ENCODE results near the gene MRTFB. TPM values are rescaled to one million over a fixed set of nuclear protein-coding genes. Genes with fewer than 3 reads are reported as not detected.

The MRTFB gene
- total RNA-seq, 1 experiment from 2014 or later = 12.7 TPM

DNA sequence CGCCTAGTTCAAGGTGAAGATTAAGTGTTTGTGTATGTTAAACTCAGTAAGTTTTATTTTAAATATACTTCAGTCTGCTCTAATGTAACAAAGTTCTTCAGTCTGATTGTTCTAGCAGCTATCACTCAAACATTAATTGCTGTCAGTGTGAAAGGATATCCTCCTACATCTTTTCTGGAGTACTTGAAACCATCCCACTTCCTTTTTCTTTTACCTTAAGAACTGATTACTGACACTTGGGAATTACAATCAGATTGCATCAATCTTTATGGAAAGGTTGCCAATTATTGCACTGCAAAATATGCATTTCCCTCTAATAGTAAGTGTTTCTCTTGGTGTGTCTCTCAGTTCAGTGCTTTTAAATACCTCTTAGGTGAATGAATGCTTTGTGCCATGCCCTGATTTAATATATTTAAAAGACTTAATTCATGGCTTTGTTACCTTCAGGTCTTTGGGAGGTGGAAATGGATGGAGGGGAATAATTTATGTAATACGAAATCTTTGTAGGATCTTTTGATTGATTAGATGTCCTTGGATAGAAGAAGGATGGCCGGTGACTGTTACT lies 16.6 kb downstream of the MRTFB start:
- no peaks in the 10 kb centered on the region for H4K20me1 ChIP-seq (ENCODE audit: low read length)
- no peaks in the 10 kb centered on the region for H3K27me3 ChIP-seq (ENCODE audit: low read length)
- H3K36me3 ChIP-seq (ENCODE audit: low read depth, low read length) = 0 out of 2 replicates have a peak, but pooled peaks cover 5% of the 10 kb centered on the region
- H3K4me3 ChIP-seq (ENCODE audit: low read length) = no peak overlapping the region
- DNase-seq = no peak
- no peaks in the 10 kb centered on the region for H3K9me3 ChIP-seq (ENCODE audit: low read length)
- ChIA-PET POLR2A (ENCODE audit: unreplicated experiment) (no interaction called here), CTCF (no interaction called here)
- peaks cover 60% of the 10 kb centered on the region for H3K79me2 ChIP-seq (ENCODE audit: low read length)
- no TSS peak for BruUV-seq (replicated peaks)
- TF ChIP-seq EZH2 (IDR thresholded peaks at IDR 0.05; ENCODE audit: low read length, unreplicated experiment) = no peak
- TF ChIP-seq, protein P1, sequence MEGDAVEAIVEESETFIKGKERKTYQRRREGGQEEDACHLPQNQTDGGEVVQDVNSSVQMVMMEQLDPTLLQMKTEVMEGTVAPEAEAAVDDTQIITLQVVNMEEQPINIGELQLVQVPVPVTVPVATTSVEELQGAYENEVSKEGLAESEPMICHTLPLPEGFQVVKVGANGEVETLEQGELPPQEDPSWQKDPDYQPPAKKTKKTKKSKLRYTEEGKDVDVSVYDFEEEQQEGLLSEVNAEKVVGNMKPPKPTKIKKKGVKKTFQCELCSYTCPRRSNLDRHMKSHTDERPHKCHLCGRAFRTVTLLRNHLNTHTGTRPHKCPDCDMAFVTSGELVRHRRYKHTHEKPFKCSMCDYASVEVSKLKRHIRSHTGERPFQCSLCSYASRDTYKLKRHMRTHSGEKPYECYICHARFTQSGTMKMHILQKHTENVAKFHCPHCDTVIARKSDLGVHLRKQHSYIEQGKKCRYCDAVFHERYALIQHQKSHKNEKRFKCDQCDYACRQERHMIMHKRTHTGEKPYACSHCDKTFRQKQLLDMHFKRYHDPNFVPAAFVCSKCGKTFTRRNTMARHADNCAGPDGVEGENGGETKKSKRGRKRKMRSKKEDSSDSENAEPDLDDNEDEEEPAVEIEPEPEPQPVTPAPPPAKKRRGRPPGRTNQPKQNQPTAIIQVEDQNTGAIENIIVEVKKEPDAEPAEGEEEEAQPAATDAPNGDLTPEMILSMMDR (conservative IDR thresholded peaks at IDR 0.05; ENCODE audit: low read depth, low read length) = no peak
- TF ChIP-seq EZH2phosphoT487 (IDR thresholded peaks at IDR 0.05; ENCODE audit: borderline replicate concordance, low read length) = no peak
- H3K27ac ChIP-seq (ENCODE audit: low read length) = no peak overlapping the region
- H3K9ac ChIP-seq (ENCODE audit: low read length) = no peak overlapping the region
- no peak overlapping the region for H2AFZ ChIP-seq (ENCODE audit: low read length)
- H3K9me2 ChIP-seq (replicated peaks; ENCODE audit: low read length) = no peaks in the 10 kb centered on the region
- H3F3A ChIP-seq (ENCODE audit: low read length, unreplicated experiment) = no peaks in the 10 kb centered on the region
- ATAC-seq = no peak
- no peak overlapping the region for H3K4me2 ChIP-seq (ENCODE audit: low read length)
- intact Hi-C loops (cut with micrococcal nuclease) = no loop called here
- H3K4me1 ChIP-seq (ENCODE audit: insufficient read depth, low read length) = peaks cover 4% of the 10 kb centered on the region; the same call in 1 of the 2 replicates

- no peaks in the 10 kb centered on the region for H3F3A ChIP-seq (ENCODE audit: low read length, unreplicated experiment)
- POLR2A ChIA-PET (ENCODE audit: unreplicated experiment) = no interaction called here
- CTCF ChIA-PET = no interaction called here
- H3K4me3 ChIP-seq (ENCODE audit: low read length) = no peak overlapping the region
- no peaks in the 10 kb centered on the region for H4K20me1 ChIP-seq (ENCODE audit: low read length)
- H3K9ac ChIP-seq (ENCODE audit: low read length) = no peak overlapping the region
- TF ChIP-seq EZH2phosphoT487 (IDR thresholded peaks at IDR 0.05; ENCODE audit: borderline replicate concordance, low read length) = no peak
- TF ChIP-seq EZH2 (IDR thresholded peaks at IDR 0.05; ENCODE audit: low read length, unreplicated experiment) = no peak
- TF ChIP-seq, protein P1 (conservative IDR thresholded peaks at IDR 0.05; ENCODE audit: low read depth, low read length) = no peak
- peaks cover 62% of the 10 kb centered on the region for H3K79me2 ChIP-seq (ENCODE audit: low read length)
- intact Hi-C loops (cut with micrococcal nuclease) = no loop called here
- H3K4me2 ChIP-seq (ENCODE audit: low read length) = no peak overlapping the region
- H3K9me3 ChIP-seq (ENCODE audit: low read length) = no peaks in the 10 kb centered on the region
- ATAC-seq (no peak), DNase-seq (no peak)
- BruUV-seq (replicated peaks) = no TSS peak
- H3K27ac ChIP-seq (ENCODE audit: low read length) = no peak overlapping the region
- peaks cover 4% of the 10 kb centered on the region; the same call in 1 of the 2 replicates for H3K4me1 ChIP-seq (ENCODE audit: insufficient read depth, low read length)
- 0 out of 2 replicates have a peak, but pooled peaks cover 3% of the 10 kb centered on the region for H3K36me3 ChIP-seq (ENCODE audit: low read depth, low read length)
- no peaks in the 10 kb centered on the region for H3K9me2 ChIP-seq (replicated peaks; ENCODE audit: low read length)
- no peaks in the 10 kb centered on the region for H3K27me3 ChIP-seq (ENCODE audit: low read length)
- no peak overlapping the region for H2AFZ ChIP-seq (ENCODE audit: low read length)
Observed at GRCh38 chr16:14088155-14088753, 17.1 kb downstream of the MRTFB start.

DNA sequence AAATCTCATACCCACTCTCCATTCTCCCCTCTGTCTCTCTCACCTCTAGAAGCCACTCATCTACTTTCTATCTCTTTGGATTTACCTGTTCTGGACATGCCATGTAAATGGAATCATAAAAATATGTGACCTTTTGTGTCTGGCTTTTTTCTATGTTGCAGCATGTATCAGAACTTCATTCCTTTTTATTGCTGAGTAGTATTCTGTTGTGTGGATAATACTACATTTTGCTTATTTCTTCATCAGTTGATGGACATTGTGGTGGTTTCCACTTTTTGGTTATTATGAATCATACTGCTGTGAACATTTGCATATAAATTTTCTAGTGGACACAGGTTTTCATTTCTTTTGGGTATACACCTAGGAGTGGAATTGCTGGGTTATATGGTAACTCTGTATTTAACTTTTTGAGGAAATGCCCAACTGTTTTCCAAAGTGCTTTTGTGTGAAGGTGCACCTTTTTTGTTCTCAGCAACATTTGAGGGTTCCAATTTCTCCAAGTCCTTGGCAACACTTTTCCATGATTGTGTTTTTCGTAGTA lies 18.2 kb downstream of the MRTFB start:
- H3K9me2 ChIP-seq (replicated peaks; ENCODE audit: low read length) = no peaks in the 10 kb centered on the region
- no peak overlapping the region for H2AFZ ChIP-seq (ENCODE audit: low read length)
- no peak for ATAC-seq
- POLR2A ChIA-PET (ENCODE audit: unreplicated experiment) = no interaction called here
- no peak overlapping the region for H3K4me2 ChIP-seq (ENCODE audit: low read length)
- CTCF ChIA-PET = no interaction called here
- no peak overlapping the region for H3K27ac ChIP-seq (ENCODE audit: low read length)
- H3K36me3 ChIP-seq (ENCODE audit: low read depth, low read length) = no peaks in the 10 kb centered on the region
- intact Hi-C loops (cut with micrococcal nuclease) = no loop called here
- peaks cover 65% of the 10 kb centered on the region for H3K79me2 ChIP-seq (ENCODE audit: low read length)
- no peaks in the 10 kb centered on the region for H3F3A ChIP-seq (ENCODE audit: low read length, unreplicated experiment)
- no peaks in the 10 kb centered on the region for H4K20me1 ChIP-seq (ENCODE audit: low read length)
- no peak for TF ChIP-seq EZH2 (IDR thresholded peaks at IDR 0.05; ENCODE audit: low read length, unreplicated experiment)
- no TSS peak for BruUV-seq (replicated peaks)
- no peak overlapping the region for H3K9ac ChIP-seq (ENCODE audit: low read length)
- no peak for DNase-seq
- H3K4me3 ChIP-seq (ENCODE audit: low read length) = no peak overlapping the region
- H3K4me1 ChIP-seq (ENCODE audit: insufficient read depth, low read length) = peaks cover 4% of the 10 kb centered on the region; the same call in 1 of the 2 replicates
- no peaks in the 10 kb centered on the region for H3K27me3 ChIP-seq (ENCODE audit: low read length)
- H3K9me3 ChIP-seq (ENCODE audit: low read length) = no peaks in the 10 kb centered on the region
